GM21423 (cell line): ENCODE measurements around the gene ZNF546.

Source experiments
- ATAC-seq: cut with Tn5 transposase; IDR thresholded peaks from one replicate; pipeline ENCODE4 v1.9.1; 2021; ENCODE audit warnings: mild to moderate bottlenecking, moderate library complexity; ENCODE audit not compliant: unreplicated experiment

The ZNF546 gene

GRCh38 chr19:40054632-40055031, 57.8 kb downstream of the ZNF546 start:
- ATAC-seq: no peak

DNA sequence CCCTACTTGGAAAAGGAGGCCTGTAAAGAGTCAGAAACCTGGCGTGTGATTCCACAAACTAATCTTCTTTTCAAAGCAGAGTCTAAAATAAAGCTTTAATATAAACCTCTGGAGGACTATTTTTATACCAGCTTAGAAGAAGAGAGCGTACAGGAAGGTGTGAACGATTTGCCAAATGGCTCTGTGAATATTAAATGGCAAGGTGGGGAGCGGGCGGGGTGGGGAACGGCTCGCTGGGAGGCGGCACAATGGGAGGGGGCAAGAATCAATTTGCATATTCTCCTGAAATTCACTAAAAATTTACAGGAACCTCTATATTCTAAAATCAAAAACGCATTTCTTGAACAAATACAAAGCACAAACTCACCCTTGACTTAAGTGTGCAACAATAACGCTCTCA, 58.2 kb downstream of the ZNF546 start:
- no peak for ATAC-seq

- peak; percentile 77 for ATAC-seq
Measured at GRCh38 chr19:40055832-40056504, 59.1 kb downstream of the ZNF546 start, which contains the start of gene ZNF780B. Gene ZNF780B (minus strand): TSS chr19:40056231. CDS start chr19:40050332, 5,899 bp downstream.

DNA sequence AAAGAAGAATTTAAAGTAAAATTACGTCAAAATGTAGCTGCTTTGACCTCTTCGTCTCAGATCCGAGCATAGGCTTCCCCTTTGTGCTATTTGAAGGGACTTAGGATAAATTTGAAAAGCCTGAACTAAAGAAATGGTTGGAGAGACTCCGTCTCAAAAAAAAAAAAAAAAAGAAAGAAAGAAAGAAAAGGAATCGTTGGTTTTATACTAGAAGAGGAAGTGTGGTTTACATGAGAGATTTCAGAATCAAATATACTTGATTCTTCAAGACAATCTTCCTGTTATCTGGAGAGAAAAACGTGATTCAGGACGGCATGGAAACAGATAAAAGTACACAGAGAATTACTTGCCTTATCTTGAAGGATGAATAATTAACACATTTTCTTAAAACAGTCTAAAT, 59.6 kb downstream of the ZNF546 start:
- ATAC-seq: no peak

DNA sequence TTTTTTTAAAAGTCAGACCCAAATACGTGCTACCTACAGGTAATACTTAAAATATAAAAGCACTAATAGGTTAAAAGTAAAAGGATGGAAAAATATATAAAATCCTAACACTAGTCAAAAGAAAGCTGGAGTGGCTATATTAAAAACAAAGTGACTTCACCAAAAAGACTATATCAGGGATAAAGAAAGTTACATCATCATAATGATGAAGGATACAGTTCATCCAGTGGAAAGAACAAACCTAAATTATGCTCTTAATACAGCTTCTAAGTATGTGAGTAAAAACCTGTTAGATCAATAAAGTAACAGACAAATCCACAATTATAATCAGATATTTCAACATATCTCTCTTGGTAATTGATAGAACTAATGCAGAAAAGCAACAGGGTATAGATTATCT, 60.3 kb downstream of the ZNF546 start:
- ATAC-seq: no peak

GRCh38 chr19:40059624-40060023, 62.8 kb downstream of the ZNF546 start:
- no peak for ATAC-seq

- no peak for ATAC-seq
Measured at GRCh38 chr19:40070058-40070457, 73.2 kb downstream of the ZNF546 start.
